SJCRH30 (cell line): ENCODE data around the gene SMARCD3. TPM values are rescaled to one million over a fixed set of nuclear protein-coding genes. Genes with fewer than 3 reads are reported as not detected.

Experiments used
- DNase-seq, 2 experiments: peaks; one replicate each; pipeline ENCODE4 v3.0.0-alpha.2; 2015 to 2020
- H3K27ac ChIP-seq: fragments of 250-450 bp; sonication (Bioruptor Pico); 2 replicates; pipeline ENCODE4 v1.5.1; 2020; ENCODE audit warnings: mild to moderate bottlenecking, moderate library complexity
- H3K27me3 ChIP-seq: fragments of 250-450 bp; sonication (Bioruptor Pico); 2 replicates; pipeline ENCODE4 v1.5.1; 2020; ENCODE audit warnings: mild to moderate bottlenecking, moderate library complexity
- H3K36me3 ChIP-seq: fragments of 250-450 bp; sonication (Bioruptor Pico); 2 replicates; pipeline ENCODE4 v1.5.1; 2020; ENCODE audit warnings: mild to moderate bottlenecking, moderate library complexity
- H3K4me1 ChIP-seq: fragments of 250-450 bp; sonication (Bioruptor Pico); 2 replicates; pipeline ENCODE4 v1.5.1; 2020; ENCODE audit warnings: mild to moderate bottlenecking, moderate library complexity
- H3K4me3 ChIP-seq: fragments of 250-450 bp; sonication (Bioruptor Pico); 2 replicates; pipeline ENCODE4 v1.5.1; 2020; ENCODE audit warnings: mild to moderate bottlenecking, moderate library complexity
- H3K9me3 ChIP-seq: fragments of 250-450 bp; sonication (Bioruptor Pico); replicated peaks from 2 replicates; pipeline ENCODE4 v1.5.1; 2020; ENCODE audit warnings: mild to moderate bottlenecking, moderate library complexity
- total RNA-seq: library from RNA; depleted of rRNA; stranded (reverse); fragments of >200 nt; shearing (Covaris generic); gene quantifications from 2 replicates; pipeline ENCODE4 v1.2.3, GENCODE V29; 2014; rRNA removed

SMARCD3 gene
- 91.8 and 106 TPM in 2 replicates for total RNA-seq

DNA sequence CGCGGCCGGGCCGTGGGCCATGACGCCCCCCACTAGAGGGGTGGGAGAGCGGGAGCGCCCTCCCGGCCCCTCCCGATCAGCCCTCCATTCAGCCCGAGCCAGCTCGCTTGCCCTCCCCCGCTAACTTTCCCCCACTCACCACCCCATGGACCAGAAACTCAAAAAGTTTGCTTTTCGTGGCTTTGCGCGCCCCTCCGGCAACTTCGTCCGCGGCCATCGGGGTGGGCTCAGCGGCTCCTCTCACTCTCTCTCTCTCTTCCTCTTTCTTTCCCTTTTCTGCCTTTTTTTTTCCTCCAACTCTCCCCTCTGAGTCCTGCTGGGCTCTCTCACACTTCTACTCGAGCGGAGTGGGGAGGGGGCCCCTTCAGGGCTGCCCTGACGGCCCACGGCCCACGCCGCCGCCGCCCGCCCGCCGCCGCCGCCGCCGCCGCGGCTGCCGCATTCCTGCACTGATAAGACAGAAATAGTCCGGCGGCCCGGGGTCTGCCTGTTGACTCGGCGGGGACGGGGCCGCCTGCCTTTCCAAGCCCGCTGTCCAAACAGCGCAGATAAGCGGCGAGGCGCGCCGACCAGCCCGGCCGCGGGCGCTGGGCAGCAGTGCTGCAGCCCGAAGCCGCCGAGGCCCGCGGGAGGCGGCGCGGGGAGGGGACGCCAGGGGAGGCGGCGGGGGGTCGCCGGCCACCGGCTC is at the start of gene SMARCD3:
SMARCD3 (minus strand) TSS at position 349 of the 688 bp plus-strand sequence; CDS start at position 217, 132 bp downstream.
- H3K4me1 ChIP-seq = peaks cover 34% of the 10 kb centered on the region
- H3K27me3 ChIP-seq = no peaks in the 10 kb centered on the region
- peak; percentile 69 to 71 for DNase-seq

GRCh38 chr7:151296202-151296992 is 47.9 kb upstream of the SMARCD3 start:
- peaks cover 4% of the 10 kb centered on the region; the same call in 1 of the 2 replicates for H3K9me3 ChIP-seq
- no peak overlapping the region for H3K27ac ChIP-seq
- H3K4me3 ChIP-seq = no peak overlapping the region
- no peaks in the 10 kb centered on the region for H3K4me1 ChIP-seq
- no peaks in the 10 kb centered on the region for H3K36me3 ChIP-seq
- no peak for DNase-seq
- no peaks in the 10 kb centered on the region for H3K27me3 ChIP-seq

More for the DNA sequence above, at the start of gene SMARCD3:
- Histone ChIP-seq H3K36me3 (peaks cover 12% of the 10 kb centered on the region), H3K9me3 (no peaks in the 10 kb centered on the region), H3K4me3 (peak within 1 kb of the TSS; percentile 86), H3K27ac (peak within 1 kb of the TSS; percentile 99)

GRCh38 chr7:151292850-151293249 is 44.4 kb upstream of the SMARCD3 start:
- no peak for DNase-seq
- Histone ChIP-seq H3K9me3 (peaks cover 4% of the 10 kb centered on the region; the same call in 1 of the 2 replicates), H3K4me1 (no peaks in the 10 kb centered on the region), H3K36me3 (no peaks in the 10 kb centered on the region), H3K27ac (no peak overlapping the region), H3K27me3 (peaks cover 6% of the 10 kb centered on the region), H3K4me3 (no peak overlapping the region)

- Histone ChIP-seq H3K36me3 (no peaks in the 10 kb centered on the region), H3K4me1 (no peaks in the 10 kb centered on the region), H3K9me3 (no peaks in the 10 kb centered on the region; the same call in 1 of the 2 replicates), H3K27ac (no peak overlapping the region), H3K4me3 (no peak overlapping the region), H3K27me3 (peaks cover 6% of the 10 kb centered on the region)
- DNase-seq = no peak
Measured at GRCh38 chr7:151291206-151291605, 42.7 kb upstream of the SMARCD3 start.

GRCh38 chr7:151290355-151290760 is 41.9 kb upstream of the SMARCD3 start:
- Histone ChIP-seq H3K4me3 (no peak overlapping the region), H3K9me3 (no peaks in the 10 kb centered on the region; the same call in 1 of the 2 replicates), H3K27me3 (peaks cover 6% of the 10 kb centered on the region), H3K36me3 (no peaks in the 10 kb centered on the region), H3K4me1 (no peaks in the 10 kb centered on the region), H3K27ac (no peak overlapping the region)
- no peak for DNase-seq

DNA sequence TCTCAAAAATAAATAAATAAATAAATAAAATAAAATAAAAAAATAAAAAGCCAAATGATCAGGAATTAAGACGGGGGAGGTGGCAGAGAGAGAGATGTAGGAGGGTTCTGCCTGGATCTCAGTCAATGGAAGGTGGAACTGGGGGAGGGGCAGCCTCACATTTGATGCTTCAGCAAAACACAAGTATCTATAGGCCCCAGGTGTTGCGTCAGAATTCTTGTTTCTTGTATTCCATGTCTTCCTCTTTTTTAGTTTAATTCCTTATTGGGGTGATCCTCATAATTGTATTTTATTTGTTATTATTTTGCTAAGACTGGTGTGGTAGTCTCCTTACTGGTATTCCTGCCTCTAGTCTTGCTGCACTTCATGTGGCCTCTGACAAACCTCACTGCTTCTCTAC is 41.4 kb upstream of the SMARCD3 start:
- Histone ChIP-seq H3K4me3 (no peak overlapping the region), H3K27me3 (peaks cover 6% of the 10 kb centered on the region), H3K27ac (no peak overlapping the region), H3K36me3 (no peaks in the 10 kb centered on the region), H3K9me3 (no peaks in the 10 kb centered on the region; the same call in 1 of the 2 replicates), H3K4me1 (no peaks in the 10 kb centered on the region)
- no peak for DNase-seq

DNA sequence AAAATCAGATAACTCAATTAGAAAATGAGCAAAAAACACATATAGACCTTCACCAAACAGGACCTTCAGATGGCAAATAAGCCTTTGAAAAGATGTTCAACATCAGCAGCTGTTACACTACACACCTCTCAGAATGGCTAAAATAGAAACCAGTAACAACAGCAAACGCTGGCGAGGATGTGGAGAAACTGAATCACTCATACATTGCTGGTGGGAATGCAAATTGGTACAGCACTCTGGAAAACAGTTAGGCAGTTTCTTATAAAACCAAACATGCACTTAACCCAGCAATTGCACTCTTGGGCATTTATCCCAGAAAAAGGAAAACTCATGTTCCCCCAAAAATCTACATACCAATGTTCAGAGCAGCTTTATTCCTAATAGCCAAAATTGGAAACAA is 37.7 kb upstream of the SMARCD3 start:
- Histone ChIP-seq H3K9me3 (no peaks in the 10 kb centered on the region; the same call in 1 of the 2 replicates), H3K27me3 (peaks cover 10% of the 10 kb centered on the region), H3K4me1 (peaks cover under 1% of the 10 kb centered on the region), H3K27ac (no peak overlapping the region), H3K36me3 (no peaks in the 10 kb centered on the region), H3K4me3 (no peak overlapping the region)
- DNase-seq = no peak

GRCh38 chr7:151283302-151283701 is 34.8 kb upstream of the SMARCD3 start:
- Histone ChIP-seq H3K4me1 (peaks cover 3% of the 10 kb centered on the region), H3K4me3 (no peak overlapping the region), H3K9me3 (no peaks in the 10 kb centered on the region; the same call in 1 of the 2 replicates), H3K27ac (no peak overlapping the region), H3K36me3 (no peaks in the 10 kb centered on the region), H3K27me3 (peaks cover 11% of the 10 kb centered on the region)
- no peak for DNase-seq

GRCh38 chr7:151282111-151282510 is 33.6 kb upstream of the SMARCD3 start:
- H3K36me3 ChIP-seq = no peaks in the 10 kb centered on the region
- H3K4me1 ChIP-seq = peaks cover 3% of the 10 kb centered on the region
- no peaks in the 10 kb centered on the region; the same call in 1 of the 2 replicates for H3K9me3 ChIP-seq
- no peak overlapping the region for H3K27ac ChIP-seq
- H3K4me3 ChIP-seq = no peak overlapping the region
- peaks cover 14% of the 10 kb centered on the region for H3K27me3 ChIP-seq
- no peak for DNase-seq

- Histone ChIP-seq H3K27ac (no peak overlapping the region), H3K4me3 (no peak overlapping the region), H3K9me3 (no peaks in the 10 kb centered on the region), H3K36me3 (no peaks in the 10 kb centered on the region), H3K4me1 (peaks cover 3% of the 10 kb centered on the region), H3K27me3 (peaks cover 14% of the 10 kb centered on the region)
- DNase-seq = peak in 1 of 2 experiments; percentile 17
Measured at GRCh38 chr7:151281686-151282085, 33.2 kb upstream of the SMARCD3 start.

GRCh38 chr7:151280388-151281019 is 32.0 kb upstream of the SMARCD3 start:
- no peak for DNase-seq
- peaks cover 3% of the 10 kb centered on the region for H3K4me1 ChIP-seq
- H3K27ac ChIP-seq = no peak overlapping the region

GRCh38 chr7:151279868-151280267 is 31.4 kb upstream of the SMARCD3 start:
- H3K27ac ChIP-seq = no peak overlapping the region

More at GRCh38 chr7:151280388-151281019, 32.0 kb upstream of the SMARCD3 start:
- Histone ChIP-seq H3K27me3 (peaks cover 14% of the 10 kb centered on the region), H3K36me3 (no peaks in the 10 kb centered on the region), H3K4me3 (no peak overlapping the region), H3K9me3 (no peaks in the 10 kb centered on the region)

DNA sequence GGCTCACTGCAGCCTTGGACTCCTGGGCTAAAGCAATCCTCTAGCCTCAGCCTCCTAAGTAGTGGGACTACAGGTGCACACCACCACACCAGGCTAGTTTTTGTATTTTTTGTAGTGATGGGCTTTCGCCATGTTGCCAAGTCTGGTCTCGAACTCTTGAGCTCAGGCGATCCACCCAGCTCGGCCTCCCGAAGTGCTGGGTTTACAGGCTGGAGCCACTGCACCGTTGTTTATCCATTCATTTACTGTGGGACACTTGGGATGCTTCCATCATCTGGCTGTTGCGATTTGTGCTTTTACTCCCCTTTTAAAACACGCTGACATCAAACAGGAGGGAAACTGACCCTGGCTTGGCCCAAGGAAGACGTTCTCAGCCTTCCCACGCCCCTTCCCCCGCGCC is 30.5 kb upstream of the SMARCD3 start:
- Histone ChIP-seq H3K27me3 (peaks cover 18% of the 10 kb centered on the region), H3K27ac (no peak overlapping the region), H3K9me3 (no peaks in the 10 kb centered on the region), H3K36me3 (no peaks in the 10 kb centered on the region), H3K4me1 (peaks cover 3% of the 10 kb centered on the region), H3K4me3 (no peak overlapping the region)
- no peak for DNase-seq

More at GRCh38 chr7:151279868-151280267, 31.4 kb upstream of the SMARCD3 start:
- Histone ChIP-seq H3K36me3 (no peaks in the 10 kb centered on the region), H3K4me3 (no peak overlapping the region), H3K27me3 (peaks cover 14% of the 10 kb centered on the region), H3K9me3 (no peaks in the 10 kb centered on the region), H3K4me1 (peaks cover 3% of the 10 kb centered on the region)
- DNase-seq = no peak

DNA sequence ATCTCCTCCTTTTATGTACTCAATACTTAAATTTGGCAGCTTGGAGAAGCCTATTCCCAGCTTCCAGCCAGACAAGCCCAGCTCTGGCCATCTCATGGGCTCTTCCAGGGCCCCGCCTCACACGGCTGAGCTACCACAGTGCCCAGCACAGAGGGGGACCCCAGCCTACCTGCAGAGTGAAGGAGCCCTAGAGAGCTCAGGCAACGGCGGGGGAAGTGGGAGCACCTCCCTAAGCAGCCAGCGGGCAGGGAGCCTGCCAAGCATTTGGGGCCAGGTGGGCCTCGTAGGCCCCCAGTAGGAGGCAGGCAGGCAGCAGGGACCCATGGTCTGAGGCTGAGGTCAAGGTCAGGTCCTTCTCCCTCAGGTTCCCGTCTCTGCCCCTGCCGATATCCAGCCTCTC is 29.1 kb upstream of the SMARCD3 start:
- Histone ChIP-seq H3K9me3 (no peaks in the 10 kb centered on the region), H3K36me3 (no peaks in the 10 kb centered on the region), H3K4me1 (peaks cover 3% of the 10 kb centered on the region), H3K27ac (no peak overlapping the region), H3K27me3 (peaks cover 18% of the 10 kb centered on the region), H3K4me3 (no peak overlapping the region)
- DNase-seq = no peak
